H1 (cell line): ENCODE measurements around the gene KDM5A. TPM values are rescaled to one million over a fixed set of nuclear protein-coding genes. Genes with fewer than 3 reads are reported as not detected.

Source experiments
- CTCF ChIA-PET: fragments of 300-600 bp; sonication (Branson Sonifier 250); formaldehyde crosslinking; loops from one replicate; lab custom pipeline; 2021; ENCODE audit not compliant: partially characterized antibody; lab: Charles Lee
- POLR2A ChIA-PET: fragments of 300-600 bp; sonication (Branson Sonifier 250); formaldehyde crosslinking; loops from one replicate; lab custom pipeline; 2021; ENCODE audit warnings: inconsistent platforms; ENCODE audit not compliant: partially characterized antibody; lab: Charles Lee
- DNase-seq, 2 experiments: peaks; one replicate each; pipeline versions ENCODE4 v3.0.0 to v3.0.0-alpha.2; 2010 to 2022; ENCODE audit warnings: low spot score in 2 of 2, low read depth in 1 of 2, mixed read lengths in 1 of 2
- FAIRE-seq: peaks from 2 replicates; lab custom pipeline; 2011; peaks lifted over from hg19 to GRCh38; lab: Jason Lieb, UNC
- H2AFZ ChIP-seq: 2 replicates; pipeline ENCODE4 v1.8.1; 2012; ENCODE audit warnings: low read length, inconsistent platforms
- H2AK5ac ChIP-seq: 2 replicates; pipeline ENCODE4 v1.6.1; 2013; ENCODE audit warnings: low read depth, low read length
- H2BK120ac ChIP-seq: replicated peaks from 2 replicates; pipeline ENCODE3; 2013; ENCODE audit warnings: low read depth, low read length, inconsistent platforms
- H2BK12ac ChIP-seq: 2 replicates; pipeline ENCODE4 v1.6.1; 2013; ENCODE audit warnings: low read depth, low read length
- H2BK15ac ChIP-seq: 2 replicates; pipeline ENCODE4 v1.6.1; 2013; ENCODE audit warnings: low read length
- H2BK20ac ChIP-seq: 2 replicates; pipeline ENCODE4 v1.6.1; 2013; ENCODE audit warnings: low read length
- H2BK5ac ChIP-seq: 2 replicates; pipeline ENCODE4 v1.6.1; 2013; ENCODE audit warnings: low read depth, low read length
- H3K14ac ChIP-seq: 2 replicates; pipeline ENCODE4 v1.6.1; 2013; ENCODE audit warnings: inconsistent platforms; ENCODE audit not compliant: insufficient read length
- H3K18ac ChIP-seq: 2 replicates; pipeline ENCODE4 v1.6.1; 2013; ENCODE audit warnings: low read length; ENCODE audit errors: extremely low read depth
- H3K23ac ChIP-seq: 2 replicates; pipeline ENCODE4 v1.6.1; 2013; ENCODE audit warnings: inconsistent platforms; ENCODE audit not compliant: insufficient read length
- H3K23me2 ChIP-seq: 2 replicates; pipeline ENCODE4 v1.6.1; 2013; ENCODE audit warnings: low read depth, low read length
- H3K27ac ChIP-seq: 2 replicates; pipeline ENCODE4 v1.6.1; 2011; ENCODE audit warnings: low read depth, low read length, inconsistent platforms
- H3K27me3 ChIP-seq, 4 experiments: replicated peaks in 1 of 4; 1 replicate in 1 of 4; 2 replicates in 3 of 4; pipeline versions ENCODE4 v1.6.1 to v1.8.1; 2011 to 2013; ENCODE audit warnings: low read length in 3 of 4, mild to moderate bottlenecking in 3 of 4, inconsistent platforms in 2 of 4, mixed read lengths in 2 of 4, moderate library complexity in 1 of 4; ENCODE audit not compliant: control insufficient read depth in 3 of 4, insufficient read depth in 3 of 4; ENCODE audit errors: extremely low read depth in 1 of 4
- H3K36me3 ChIP-seq, 4 experiments: 2 replicates each; pipeline versions ENCODE4 v1.6.1 to v1.8.1; 2011 to 2013; ENCODE audit warnings: mild to moderate bottlenecking in 4 of 4, low read length in 3 of 4, moderate library complexity in 2 of 4, control low read depth in 1 of 4, inconsistent platforms in 1 of 4; ENCODE audit not compliant: insufficient read depth in 4 of 4, control insufficient read depth in 2 of 4
- H3K4ac ChIP-seq: replicated peaks from 2 replicates; pipeline ENCODE3; 2013; ENCODE audit warnings: low read length, low read depth, mixed read lengths, inconsistent platforms; ENCODE audit not compliant: insufficient read length
- H3K4me1 ChIP-seq, 4 experiments: replicated peaks in 1 of 4; 1 replicate in 1 of 4; 2 replicates in 3 of 4; pipeline versions ENCODE4 v1.6.1 to v1.8.1; 2011 to 2013; ENCODE audit warnings: low read length in 3 of 4, inconsistent platforms in 2 of 4, mixed read lengths in 1 of 4; ENCODE audit not compliant: insufficient read depth in 4 of 4, control insufficient read depth in 3 of 4
- H3K4me2 ChIP-seq, 2 experiments: 2 replicates each; pipeline versions ENCODE4 v1.6.1 to v1.8.1; 2011 to 2013; ENCODE audit warnings: low read depth in 2 of 2, low read length in 2 of 2, control low read depth in 1 of 2, inconsistent platforms in 1 of 2, mild to moderate bottlenecking in 1 of 2; ENCODE audit not compliant: insufficient read depth in 1 of 2
- H3K4me3 ChIP-seq, 4 experiments: fragments of 200-600, 300-600 bp in 1 of 4; sonication (generic), shearing (Covaris generic), sonication (Bioruptor Twin) in 1 of 4; 2 replicates each; pipeline versions ENCODE4 v1.5.1 to v1.8.1; 2011 to 2016; ENCODE audit warnings: low read length in 4 of 4, low read depth in 3 of 4, control low read depth in 2 of 4, inconsistent platforms in 2 of 4, mild to moderate bottlenecking in 2 of 4, mixed read lengths in 1 of 4, moderate library complexity in 1 of 4; ENCODE audit not compliant: insufficient read depth in 2 of 4; ENCODE audit errors: extremely low read depth in 1 of 4
- H3K56ac ChIP-seq: replicated peaks from 2 replicates; pipeline ENCODE3; 2013; ENCODE audit warnings: low read depth, mild to moderate bottlenecking, mixed read lengths, low read length, inconsistent platforms; ENCODE audit not compliant: insufficient read length
- H3K79me1 ChIP-seq: 2 replicates; pipeline ENCODE4 v1.6.1; 2013; ENCODE audit warnings: low read depth, low read length, control low read depth
- H3K79me2 ChIP-seq, 2 experiments: 2 replicates each; pipeline versions ENCODE4 v1.6.1 to v1.8.1; 2012 to 2013; ENCODE audit warnings: low read length in 2 of 2, mild to moderate bottlenecking in 2 of 2, inconsistent platforms in 1 of 2; ENCODE audit not compliant: insufficient read depth in 2 of 2, control insufficient read depth in 1 of 2
- H3K9ac ChIP-seq, 4 experiments: replicated peaks in 1 of 4; 1 replicate in 1 of 4; 2 replicates in 3 of 4; pipeline versions ENCODE4 v1.6.1 to v1.8.1; 2011 to 2013; ENCODE audit warnings: low read depth in 3 of 4, low read length in 3 of 4, control low read depth in 2 of 4, mild to moderate bottlenecking in 2 of 4, moderate library complexity in 2 of 4, inconsistent platforms in 1 of 4; ENCODE audit errors: extremely low read depth in 1 of 4
- H3K9me3 ChIP-seq, 2 experiments: 2 replicates each; pipeline versions ENCODE4 v1.6.1 to v1.8.1; 2012 to 2013; ENCODE audit warnings: mild to moderate bottlenecking in 2 of 2, moderate library complexity in 2 of 2, control low read depth in 1 of 2, inconsistent platforms in 1 of 2, low read depth in 1 of 2, low read length in 1 of 2, mixed read lengths in 1 of 2; ENCODE audit not compliant: insufficient read depth in 2 of 2
- H4K20me1 ChIP-seq, 2 experiments: replicated peaks in 1 of 2; 2 replicates each; pipeline versions ENCODE3 to v1.8.1; 2011 to 2013; ENCODE audit warnings: inconsistent platforms in 2 of 2, low read length in 2 of 2, mild to moderate bottlenecking in 1 of 2; ENCODE audit not compliant: insufficient read depth in 2 of 2, control insufficient read depth in 1 of 2
- H4K5ac ChIP-seq: 2 replicates; pipeline ENCODE4 v1.6.1; 2013; ENCODE audit warnings: low read length, low read depth, mixed read lengths, inconsistent platforms; ENCODE audit not compliant: insufficient read length
- H4K8ac ChIP-seq: 2 replicates; pipeline ENCODE4 v1.8.0; 2013; ENCODE audit warnings: mild to moderate bottlenecking, moderate library complexity, low read length, inconsistent platforms; ENCODE audit not compliant: insufficient read depth; ENCODE audit errors: extremely low read depth
- H4K91ac ChIP-seq: replicated peaks from 2 replicates; pipeline ENCODE3; 2013; ENCODE audit warnings: low read length, mixed read lengths, inconsistent platforms; ENCODE audit not compliant: insufficient read length
- BCL11A ChIP-seq, 2 experiments: IDR thresholded peaks; one replicate each; pipeline ENCODE4 v1.6.1; 2011; ENCODE audit warnings: low read depth in 2 of 2, low read length in 2 of 2, mild to moderate bottlenecking in 2 of 2
- BRCA1 ChIP-seq: IDR thresholded peaks from 2 replicates; pipeline ENCODE4 v1.6.1; 2012; ENCODE audit warnings: low read depth, low read length, improper control_type of control experiment
- CTBP2 ChIP-seq: IDR thresholded peaks from 2 replicates; pipeline ENCODE4 v1.7.0; 2011; ENCODE audit warnings: borderline replicate concordance, mild to moderate bottlenecking, moderate library complexity, mixed read lengths, low read length; ENCODE audit not compliant: insufficient read depth, insufficient read length
- EGR1 ChIP-seq: IDR thresholded peaks from 2 replicates; pipeline ENCODE4 v1.6.1; 2011; ENCODE audit warnings: low read depth, low read length, borderline replicate concordance
- EZH2 ChIP-seq: fragments of 200-600 bp; sonication (generic); IDR thresholded peaks from 2 replicates; pipeline ENCODE4 v1.7.1; 2012; ENCODE audit warnings: low read depth, mild to moderate bottlenecking, moderate library complexity, low read length, inconsistent platforms; ENCODE audit not compliant: severe bottlenecking
- KDM5A ChIP-seq: fragments of 200-600 bp; IDR thresholded peaks from 2 replicates; pipeline ENCODE4 v1.7.1; 2012; ENCODE audit warnings: mild to moderate bottlenecking, low read length, inconsistent platforms, mixed read lengths
- PHF8 ChIP-seq: fragments of 200-600 bp; sonication (generic); conservative IDR thresholded peaks from 2 replicates; pipeline ENCODE4 v1.7.1; 2012; ENCODE audit warnings: low read depth, mild to moderate bottlenecking, inconsistent platforms, low read length, moderate library complexity
- RAD21 ChIP-seq, 2 experiments: IDR thresholded peaks in 1 of 2; conservative IDR thresholded peaks in 1 of 2; 2 replicates each; pipeline ENCODE4 v1.6.1; 2011; ENCODE audit warnings: low read depth in 2 of 2, low read length in 2 of 2, improper control_type of control experiment in 1 of 2, inconsistent platforms in 1 of 2, mild to moderate bottlenecking in 1 of 2, moderate library complexity in 1 of 2
- RFX5 ChIP-seq: IDR thresholded peaks from 2 replicates; pipeline ENCODE4 v1.6.1; 2011; ENCODE audit warnings: low read depth, low read length, improper control_type of control experiment, borderline replicate concordance
- SUZ12 ChIP-seq: fragments of 200-600 bp; sonication (generic); IDR thresholded peaks from 2 replicates; pipeline ENCODE4 v1.6.1; 2012; ENCODE audit warnings: mild to moderate bottlenecking, inconsistent platforms, low read length, moderate library complexity, mixed read lengths
- WGBS, 2 experiments: shearing (Covaris generic) in 1 of 2; methylation state at CpG; one replicate each; pipeline versions ENCODE4 v1.1.6 to v1.1.7; 2013 to 2015; ENCODE audit warnings: low lambda C conversion rate in 2 of 2, mixed read lengths in 2 of 2, inconsistent platforms in 1 of 2, low coverage in 1 of 2, missing lambda C conversion rate in 1 of 2; ENCODE audit not compliant: insufficient replicate concordance in 2 of 2, insufficient coverage in 1 of 2, insufficient read length in 1 of 2; ENCODE audit errors: extremely low coverage in 1 of 2, missing lambda C conversion rate in 1 of 2; 5-methylcytosine and 5-hydroxymethylcytosine counted together
- polyA plus RNA-seq, 7 experiments: library from polyadenylated mRNA; depleted of rRNA in 3 of 7; stranded (reverse) in 5 of 7; unstranded in 2 of 7; fragments of >200 nt in 5 of 7; fragments of 200-250 nt in 2 of 7; gene quantifications; 1 replicate in 5 of 7; 2 replicates in 1 of 7; 4 replicates in 1 of 7; pipeline versions ENCODE4 v1.2.1 to v1.2.3, GENCODE V29; 2011 to 2013; ENCODE audit warnings: missing spikeins in 2 of 7, mixed read lengths in 2 of 7
- total RNA-seq: library from RNA; stranded (reverse); fragmentation: NEBNext Ultra II Directional; extraction: Animal tissue kit (Norgen Biotek cat#: 25700); gene quantifications from 2 replicates; pipeline ENCODE4 v1.2.1, GENCODE V29; 2021

The KDM5A gene
- total and polyA plus RNA-seq, 2 of the 8 experiments (the other 6 are each of a cell fraction or from before 2014, with no cell fraction given), result 6.3 to 36.9 TPM

DNA sequence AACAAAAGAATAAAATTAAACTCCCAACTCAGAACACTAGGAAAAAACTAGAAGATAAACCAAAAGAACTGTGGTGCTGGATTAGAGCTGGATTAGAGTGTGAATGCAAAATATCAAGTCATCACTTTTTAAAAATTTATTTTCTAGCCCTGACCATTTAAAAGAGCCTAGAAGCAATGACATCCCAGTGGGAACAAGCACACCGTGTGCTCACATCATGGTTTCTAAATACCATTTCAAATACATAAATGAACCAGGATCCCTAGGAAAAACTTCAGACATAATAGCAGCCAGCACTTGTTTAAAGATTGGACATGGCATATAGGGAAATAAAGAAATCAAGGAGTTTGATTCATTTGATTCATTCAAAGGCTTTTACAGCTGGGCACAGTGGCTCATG lies 30.0 kb downstream of the KDM5A start:
- H2BK12ac ChIP-seq, result no peak overlapping the region
- no peak overlapping the region for H3K4me2 ChIP-seq
- H3K9ac ChIP-seq, result no peak overlapping the region
- no peak overlapping the region for H2AK5ac ChIP-seq
- ChIA-PET CTCF (no interaction called here), POLR2A (no interaction called here)
- no peak overlapping the region for H3K4me3 ChIP-seq
- 80% methylated on average over 1 of the region's 1 CpG; no CpG with 5 or more reads in 1 of the 2 experiments for WGBS, 2 experiments
- H3K27ac ChIP-seq, result no peak overlapping the region
- H3K56ac ChIP-seq, result no peak overlapping the region
- no peak overlapping the region for H2AFZ ChIP-seq
- FAIRE-seq, result no peak
- H3K4me1 ChIP-seq, result no peaks in the 10 kb centered on the region
- H2BK15ac ChIP-seq, result no peak overlapping the region
- H3K9me3 ChIP-seq, result peaks cover 5% of the 10 kb centered on the region in 2 experiments; a peak in 2 of 4 replicates
- no peak overlapping the region for H2BK5ac ChIP-seq
- H4K5ac ChIP-seq, result no peak overlapping the region
- H4K20me1 ChIP-seq, result no peaks in the 10 kb centered on the region
- H4K91ac ChIP-seq, result no peak overlapping the region
- no peak overlapping the region for H3K18ac ChIP-seq
- H4K8ac ChIP-seq, result no peak overlapping the region
- no peak overlapping the region for H3K4ac ChIP-seq
- H2BK120ac ChIP-seq, result no peak overlapping the region
- no peak overlapping the region for H2BK20ac ChIP-seq
- DNase-seq, result no peak
- H3K14ac ChIP-seq, result no peak overlapping the region
- no peaks in the 10 kb centered on the region for H3K79me1 ChIP-seq
- H3K23me2 ChIP-seq, result no peaks in the 10 kb centered on the region
- H3K23ac ChIP-seq, result no peak overlapping the region
- H3K79me2 ChIP-seq, result no peaks in the 10 kb centered on the region
- peaks cover 3 to 60% (median 23%) of the 10 kb centered on the region in 4 experiments; a peak in 6 of 8 replicates for H3K36me3 ChIP-seq
- TF ChIP-seq KDM5A (no peak), RAD21 (IDR thresholded peaks at IDR 0.05 in 1 of 2, conservative IDR thresholded peaks at IDR 0.05 in 1 of 2; ENCODE audit: low read depth in 2 of 2, low read length in 2 of 2) (no peak), BCL11A (IDR thresholded peaks at IDR 0.05; ENCODE audit: low read depth in 2 of 2, low read length in 2 of 2) (no peak), BRCA1 (no peak), RFX5 (no peak), EZH2 (no peak), SUZ12 (no peak), EGR1 (no peak), CTBP2 (no peak), PHF8 (no peak)
- TF ChIP-seq, all 59 proteins: peak for 0
- no peaks in the 10 kb centered on the region for H3K27me3 ChIP-seq
